ENCODE results near the gene TSPAN5.

DNA sequence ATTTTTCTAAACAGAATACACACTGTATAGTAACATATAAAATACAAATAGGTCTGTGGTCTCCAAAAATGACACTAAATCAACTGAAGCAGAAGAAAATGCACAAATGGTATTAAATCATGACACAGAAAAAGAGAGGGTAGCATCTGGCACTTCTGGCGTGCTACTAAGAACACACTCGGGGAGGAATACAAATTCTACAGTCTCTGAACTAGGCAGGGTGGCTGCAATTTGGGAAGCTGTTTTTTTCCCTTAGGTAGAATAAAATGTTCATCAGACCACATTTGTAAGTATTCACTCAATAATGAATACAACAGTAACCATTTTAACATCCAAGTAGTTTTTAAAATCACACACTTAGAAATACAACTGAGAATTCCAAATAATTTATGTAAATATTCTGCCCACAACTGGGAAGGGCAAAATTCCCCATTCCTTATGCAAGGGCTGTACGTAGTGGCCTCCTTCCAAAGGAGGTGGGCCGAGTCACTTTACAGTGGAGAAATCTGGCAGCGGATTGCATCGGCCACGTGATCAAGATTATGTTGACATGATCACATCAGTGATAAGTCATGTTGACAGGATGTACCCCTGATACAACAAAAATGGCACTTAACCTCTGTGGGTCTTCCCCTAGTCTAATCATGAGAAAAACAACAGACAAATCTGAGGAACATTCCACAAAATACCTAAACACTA is 101.1 kb downstream of the TSPAN5 start:
- TF ChIP-seq, protein P1, sequence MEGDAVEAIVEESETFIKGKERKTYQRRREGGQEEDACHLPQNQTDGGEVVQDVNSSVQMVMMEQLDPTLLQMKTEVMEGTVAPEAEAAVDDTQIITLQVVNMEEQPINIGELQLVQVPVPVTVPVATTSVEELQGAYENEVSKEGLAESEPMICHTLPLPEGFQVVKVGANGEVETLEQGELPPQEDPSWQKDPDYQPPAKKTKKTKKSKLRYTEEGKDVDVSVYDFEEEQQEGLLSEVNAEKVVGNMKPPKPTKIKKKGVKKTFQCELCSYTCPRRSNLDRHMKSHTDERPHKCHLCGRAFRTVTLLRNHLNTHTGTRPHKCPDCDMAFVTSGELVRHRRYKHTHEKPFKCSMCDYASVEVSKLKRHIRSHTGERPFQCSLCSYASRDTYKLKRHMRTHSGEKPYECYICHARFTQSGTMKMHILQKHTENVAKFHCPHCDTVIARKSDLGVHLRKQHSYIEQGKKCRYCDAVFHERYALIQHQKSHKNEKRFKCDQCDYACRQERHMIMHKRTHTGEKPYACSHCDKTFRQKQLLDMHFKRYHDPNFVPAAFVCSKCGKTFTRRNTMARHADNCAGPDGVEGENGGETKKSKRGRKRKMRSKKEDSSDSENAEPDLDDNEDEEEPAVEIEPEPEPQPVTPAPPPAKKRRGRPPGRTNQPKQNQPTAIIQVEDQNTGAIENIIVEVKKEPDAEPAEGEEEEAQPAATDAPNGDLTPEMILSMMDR (tag by site-specific recombination; IDR thresholded peaks at IDR 0.05): no peak
- TF ChIP-seq ZNF670 (tag by site-specific recombination; IDR thresholded peaks at IDR 0.05; ENCODE audit: low read depth): no peak
- TF ChIP-seq ZNF19 (tag by site-specific recombination; IDR thresholded peaks at IDR 0.05; ENCODE audit: low read depth): no peak
- TF ChIP-seq YY1 (tag by site-specific recombination; IDR thresholded peaks at IDR 0.05): no peak
- no peak for TF ChIP-seq ZNF121 (tag by site-specific recombination; IDR thresholded peaks at IDR 0.05)
- TF ChIP-seq ZNF76 (tag by site-specific recombination; IDR thresholded peaks at IDR 0.05; ENCODE audit: borderline replicate concordance, low read depth): no peak
- no peak for TF ChIP-seq SP7 (tag by site-specific recombination; IDR thresholded peaks at IDR 0.05)
- TF ChIP-seq, protein P2, sequence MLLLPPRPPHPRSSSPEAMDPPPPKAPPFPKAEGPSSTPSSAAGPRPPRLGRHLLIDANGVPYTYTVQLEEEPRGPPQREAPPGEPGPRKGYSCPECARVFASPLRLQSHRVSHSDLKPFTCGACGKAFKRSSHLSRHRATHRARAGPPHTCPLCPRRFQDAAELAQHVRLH (tag by site-specific recombination; IDR thresholded peaks at IDR 0.05): no peak
- TF ChIP-seq, protein P3, sequence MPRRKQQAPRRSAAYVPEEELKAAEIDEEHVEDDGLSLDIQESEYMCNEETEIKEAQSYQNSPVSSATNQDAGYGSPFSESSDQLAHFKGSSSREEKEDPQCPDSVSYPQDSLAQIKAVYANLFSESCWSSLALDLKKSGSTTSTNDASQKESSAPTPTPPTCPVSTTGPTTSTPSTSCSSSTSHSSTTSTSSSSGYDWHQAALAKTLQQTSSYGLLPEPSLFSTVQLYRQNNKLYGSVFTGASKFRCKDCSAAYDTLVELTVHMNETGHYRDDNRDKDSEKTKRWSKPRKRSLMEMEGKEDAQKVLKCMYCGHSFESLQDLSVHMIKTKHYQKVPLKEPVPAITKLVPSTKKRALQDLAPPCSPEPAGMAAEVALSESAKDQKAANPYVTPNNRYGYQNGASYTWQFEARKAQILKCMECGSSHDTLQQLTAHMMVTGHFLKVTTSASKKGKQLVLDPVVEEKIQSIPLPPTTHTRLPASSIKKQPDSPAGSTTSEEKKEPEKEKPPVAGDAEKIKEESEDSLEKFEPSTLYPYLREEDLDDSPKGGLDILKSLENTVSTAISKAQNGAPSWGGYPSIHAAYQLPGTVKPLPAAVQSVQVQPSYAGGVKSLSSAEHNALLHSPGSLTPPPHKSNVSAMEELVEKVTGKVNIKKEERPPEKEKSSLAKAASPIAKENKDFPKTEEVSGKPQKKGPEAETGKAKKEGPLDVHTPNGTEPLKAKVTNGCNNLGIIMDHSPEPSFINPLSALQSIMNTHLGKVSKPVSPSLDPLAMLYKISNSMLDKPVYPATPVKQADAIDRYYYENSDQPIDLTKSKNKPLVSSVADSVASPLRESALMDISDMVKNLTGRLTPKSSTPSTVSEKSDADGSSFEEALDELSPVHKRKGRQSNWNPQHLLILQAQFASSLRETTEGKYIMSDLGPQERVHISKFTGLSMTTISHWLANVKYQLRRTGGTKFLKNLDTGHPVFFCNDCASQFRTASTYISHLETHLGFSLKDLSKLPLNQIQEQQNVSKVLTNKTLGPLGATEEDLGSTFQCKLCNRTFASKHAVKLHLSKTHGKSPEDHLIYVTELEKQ (tag by site-specific recombination; IDR thresholded peaks at IDR 0.05; ENCODE audit: borderline replicate concordance): no peak

Measured in HEK293 (cell line).